B cell (primary cell): ENCODE measurements around the gene AKR1B15. TPM values are rescaled to one million over a fixed set of nuclear protein-coding genes. Genes with fewer than 3 reads are reported as not detected.

Experiments
- ATAC-seq: fragments of 200-7000 bp; cut with Tn5 transposase; one replicate; pipeline ENCODE4 v1.10.0; 2021; ENCODE audit warnings: low read depth, mild to moderate bottlenecking, moderate number of reproducible peaks, moderate library complexity
- CTCF ChIA-PET: fragments of 350-600 bp; sonication (Branson Sonifier 250); formaldehyde crosslinking; loops from one replicate; lab custom pipeline; 2021; ENCODE audit warnings: antibody characterized with exemption, inconsistent platforms; lab: Charles Lee
- POLR2A ChIA-PET: fragments of 350-600 bp; sonication (Branson Sonifier 250); formaldehyde crosslinking; loops from one replicate; lab custom pipeline; 2021; ENCODE audit warnings: antibody characterized with exemption; lab: Charles Lee
- DNase-seq: peaks from one replicate; pipeline ENCODE4 v3.0.0; 2013
- H2AFZ ChIP-seq: 2 replicates; pipeline ENCODE4 v1.6.1; 2012; ENCODE audit warnings: mild to moderate bottlenecking, low read depth, low read length; ENCODE audit not compliant: insufficient read depth, poor library complexity, severe bottlenecking
- H3K27ac ChIP-seq, 2 donors: 1 replicate in 1 of 2; 2 replicates in 1 of 2; pipeline ENCODE4 v1.5.1; 2012 to 2013; ENCODE audit warnings: low read length in 2 of 2, mild to moderate bottlenecking in 2 of 2, moderate library complexity in 1 of 2
- H3K27me3 ChIP-seq, 4 experiments: fragments of 200-600 bp in 1 of 4; sonication (generic) in 1 of 4; replicated peaks in 1 of 4; 1 replicate in 2 of 4; 2 replicates in 2 of 4; pipeline versions ENCODE4 v1.6.1 to v1.7.0; 2013 to 2016; ENCODE audit warnings: low read length in 3 of 4, mild to moderate bottlenecking in 2 of 4, mixed read lengths in 1 of 4, moderate library complexity in 1 of 4; ENCODE audit not compliant: insufficient read depth in 4 of 4, control insufficient read depth in 3 of 4; ENCODE audit errors: control extremely low read depth in 1 of 4
- H3K36me3 ChIP-seq, 2 experiments: replicated peaks in 1 of 2; 1 replicate in 1 of 2; 2 replicates in 1 of 2; pipeline versions ENCODE4 v1.6.1 to v1.7.1; 2013; ENCODE audit warnings: low read length in 1 of 2; ENCODE audit not compliant: insufficient read depth in 2 of 2, control insufficient read depth in 1 of 2; ENCODE audit errors: control extremely low read depth in 1 of 2, extremely low read depth in 1 of 2
- H3K4me1 ChIP-seq, 2 donors: fragments of 200-600 bp in 1 of 2; sonication (generic) in 1 of 2; 1 replicate in 1 of 2; 2 replicates in 1 of 2; pipeline versions ENCODE4 v1.5.1 to v1.6.1; 2013 to 2017; ENCODE audit warnings: low read length in 2 of 2; ENCODE audit not compliant: control insufficient read depth in 2 of 2, insufficient read depth in 2 of 2
- H3K4me2 ChIP-seq: replicated peaks from 2 replicates; pipeline ENCODE3; 2012; ENCODE audit warnings: mild to moderate bottlenecking, low read depth, low read length; ENCODE audit not compliant: poor library complexity, severe bottlenecking
- H3K4me3 ChIP-seq, 5 experiments: fragments of 200-600 bp in 1 of 5; sonication (generic) in 1 of 5; 1 replicate in 3 of 5; 2 replicates in 2 of 5; pipeline versions ENCODE4 v1.5.1 to v1.7.0; 2011 to 2016; ENCODE audit warnings: low read length in 4 of 5, mild to moderate bottlenecking in 4 of 5, low read depth in 2 of 5, control low read depth in 1 of 5, moderate library complexity in 1 of 5; ENCODE audit not compliant: insufficient read depth in 1 of 5; ENCODE audit errors: control extremely low read depth in 1 of 5, extremely low read depth in 1 of 5
- H3K79me2 ChIP-seq: fragments of 200-600 bp; sonication (generic); one replicate; pipeline ENCODE4 v1.6.0; 2016; ENCODE audit warnings: low read length; ENCODE audit not compliant: control insufficient read depth, insufficient read depth
- H3K9ac ChIP-seq: fragments of 200-600 bp; sonication (generic); 2 replicates; pipeline ENCODE4 v1.6.1; 2017; ENCODE audit warnings: mild to moderate bottlenecking, low read length, moderate library complexity
- H3K9me3 ChIP-seq, 3 donors: one replicate each; pipeline versions ENCODE4 v1.6.1 to v1.7.1; 2013; ENCODE audit warnings: low read length in 2 of 3; ENCODE audit not compliant: control insufficient read depth in 2 of 3, insufficient read depth in 1 of 3; ENCODE audit errors: control extremely low read depth in 1 of 3
- H4K20me1 ChIP-seq: 2 replicates; pipeline ENCODE4 v1.6.0; 2012; ENCODE audit warnings: mild to moderate bottlenecking, low read length; ENCODE audit not compliant: insufficient read depth, control insufficient read depth, poor library complexity, severe bottlenecking
- H3K27ac Mint-ChIP-seq: one replicate; pipeline ENCODE4 v1.8.0; 2021; ENCODE audit warnings: mixed read lengths
- H3K27me3 Mint-ChIP-seq: one replicate; pipeline ENCODE4 v1.8.0; 2021; ENCODE audit warnings: mixed read lengths
- H3K4me1 Mint-ChIP-seq: one replicate; pipeline ENCODE4 v1.8.0; 2021; ENCODE audit warnings: mixed read lengths
- H3K4me3 Mint-ChIP-seq: one replicate; pipeline ENCODE4 v1.8.0; 2021; ENCODE audit warnings: mixed read lengths
- H3K9me3 Mint-ChIP-seq: one replicate; pipeline ENCODE4 v1.8.0; 2022; ENCODE audit warnings: mixed read lengths; ENCODE audit not compliant: insufficient read depth
- CTCF ChIP-seq: fragments of 200-600 bp; IDR thresholded peaks from one replicate; pipeline ENCODE4 v1.8.0; 2022; ENCODE audit warnings: antibody characterized with exemption, mild to moderate bottlenecking
- EZH2 ChIP-seq: IDR thresholded peaks from 2 replicates; pipeline ENCODE4 v1.6.1; 2012; ENCODE audit warnings: borderline replicate concordance, low read depth, mild to moderate bottlenecking, moderate library complexity, low read length; ENCODE audit not compliant: insufficient read depth, poor library complexity, severe bottlenecking
- WGBS: methylation state at CpG from one replicate; pipeline ENCODE4 v1.1.5; 2013; ENCODE audit warnings: missing lambda C conversion rate; ENCODE audit not compliant: insufficient coverage; 5-methylcytosine and 5-hydroxymethylcytosine counted together
- intact Hi-C: fragments of 100-400 bp; cut with micrococcal nuclease; formaldehyde crosslinking; loops from one replicate; pipeline ENCODE4 v1.10.0; 2022
- polyA plus RNA-seq: library from polyadenylated mRNA; depleted of rRNA; stranded (reverse); fragments of >200 nt; gene quantifications from 2 replicates; pipeline ENCODE4 v1.2.3, GENCODE V29; 2012
- total RNA-seq, 2 donors: library from RNA; stranded (reverse); fragments of 120-200 nt in 1 of 2; gene quantifications; 1 replicate in 1 of 2; 2 replicates in 1 of 2; pipeline versions ENCODE4 v1.2.3 to v1.2.4, GENCODE V29; 2013 to 2022

The AKR1B15 gene
- total and polyA plus RNA-seq, 2 donors (not counting 1 experiment from before 2014, with no cell fraction given): not detected

GRCh38 chr7:134623193-134623592 is 74.3 kb downstream of the AKR1B15 start:
- no peak overlapping the region for H3K4me3 ChIP-seq
- H3K4me3 Mint-ChIP-seq: no peak overlapping the region
- no peaks in the 10 kb centered on the region for H3K9me3 Mint-ChIP-seq
- H3K79me2 ChIP-seq: no peaks in the 10 kb centered on the region
- no peaks in the 10 kb centered on the region for H3K36me3 ChIP-seq
- CTCF ChIA-PET: interaction anchor here (0.5 to 1.0 kb wide), 2 partner anchors 11 to 190 kb away, joined by 3 to 4 read pairs; no protein-coding TSS in a partner anchor
- no peak overlapping the region for H2AFZ ChIP-seq
- no peaks in the 10 kb centered on the region for H3K4me1 ChIP-seq
- WGBS: no CpG with 5 or more reads among the region's 2 CpGs
- no peaks in the 10 kb centered on the region for H3K9me3 ChIP-seq
- peaks cover 46% of the 10 kb centered on the region for H3K27me3 Mint-ChIP-seq
- H4K20me1 ChIP-seq: no peaks in the 10 kb centered on the region
- H3K4me2 ChIP-seq: no peak overlapping the region
- intact Hi-C loops: no loop called here
- POLR2A ChIA-PET: no interaction called here
- no peak overlapping the region for H3K9ac ChIP-seq
- TF ChIP-seq EZH2: no peak
- no peak for DNase-seq
- H3K4me1 Mint-ChIP-seq: no peaks in the 10 kb centered on the region
- no peak overlapping the region for H3K27ac ChIP-seq
- ATAC-seq: no peak
- H3K27me3 ChIP-seq: peaks cover 0 to 11% (median 2%) of the 10 kb centered on the region in 4 experiments
- no peak overlapping the region for H3K27ac Mint-ChIP-seq

DNA sequence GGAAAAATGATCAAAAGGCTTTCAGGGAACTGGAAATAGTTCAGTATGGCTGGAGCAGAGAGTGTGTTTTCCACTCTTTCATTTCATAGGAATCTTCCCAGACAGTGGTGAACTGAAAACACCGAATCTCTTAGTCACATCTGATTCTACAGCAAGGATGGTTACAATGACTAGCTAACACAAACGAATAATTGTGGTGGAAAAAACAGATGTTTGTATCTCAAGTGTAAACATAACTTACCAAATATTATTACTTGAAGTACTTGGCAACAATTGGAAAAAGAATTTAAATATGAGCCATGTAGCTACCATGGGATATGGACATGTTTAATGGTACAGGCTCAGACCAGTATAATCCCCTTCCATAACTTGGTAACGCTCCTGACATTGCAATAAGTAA is 76.6 kb downstream of the AKR1B15 start:
- peaks cover 56% of the 10 kb centered on the region for H3K27me3 Mint-ChIP-seq

More for the DNA sequence above, 76.6 kb downstream of the AKR1B15 start:
- Mint-ChIP-seq H3K9me3 (no peaks in the 10 kb centered on the region), H3K4me3 (no peak overlapping the region), H3K27ac (no peak overlapping the region), H3K4me1 (no peaks in the 10 kb centered on the region)
- Histone ChIP-seq H3K4me3 (no peak overlapping the region), H2AFZ (no peak overlapping the region), H3K4me1 (no peaks in the 10 kb centered on the region), H3K9ac (no peak overlapping the region), H3K4me2 (no peak overlapping the region), H3K27me3 (peaks cover 0 to 15% (median 5%) of the 10 kb centered on the region in 4 experiments), H3K27ac (no peak overlapping the region), H3K9me3 (no peaks in the 10 kb centered on the region), H3K79me2 (no peaks in the 10 kb centered on the region), H4K20me1 (no peaks in the 10 kb centered on the region), H3K36me3 (no peaks in the 10 kb centered on the region)
- TF ChIP-seq EZH2 (no peak), CTCF (no peak)
- no CpG with 5 or more reads among the region's 3 CpGs for whole genome bisulfite sequencing
- ATAC-seq: no peak
- no peak for DNase-seq
- CTCF ChIA-PET: interaction anchor here (0.8 to 1.1 kb wide), 3 partner anchors 9 to 19 kb away, joined by 3 to 4 read pairs (median 3); no protein-coding TSS in a partner anchor
- intact Hi-C loops: no loop called here
- POLR2A ChIA-PET: interaction anchor here (0.6 kb wide), 1 partner anchor 24 kb away, joined by 4 read pairs; no protein-coding TSS in a partner anchor
